ENCODE results near the gene NPHP4. TPM values are rescaled to one million over a fixed set of nuclear protein-coding genes. Genes with fewer than 3 reads are reported as not detected.

NPHP4 gene
- total RNA-seq, 1 donor, result 6.5 TPM

- DNase-seq (ENCODE audit: low read depth), result no peak
- TF ChIP-seq, protein P1, sequence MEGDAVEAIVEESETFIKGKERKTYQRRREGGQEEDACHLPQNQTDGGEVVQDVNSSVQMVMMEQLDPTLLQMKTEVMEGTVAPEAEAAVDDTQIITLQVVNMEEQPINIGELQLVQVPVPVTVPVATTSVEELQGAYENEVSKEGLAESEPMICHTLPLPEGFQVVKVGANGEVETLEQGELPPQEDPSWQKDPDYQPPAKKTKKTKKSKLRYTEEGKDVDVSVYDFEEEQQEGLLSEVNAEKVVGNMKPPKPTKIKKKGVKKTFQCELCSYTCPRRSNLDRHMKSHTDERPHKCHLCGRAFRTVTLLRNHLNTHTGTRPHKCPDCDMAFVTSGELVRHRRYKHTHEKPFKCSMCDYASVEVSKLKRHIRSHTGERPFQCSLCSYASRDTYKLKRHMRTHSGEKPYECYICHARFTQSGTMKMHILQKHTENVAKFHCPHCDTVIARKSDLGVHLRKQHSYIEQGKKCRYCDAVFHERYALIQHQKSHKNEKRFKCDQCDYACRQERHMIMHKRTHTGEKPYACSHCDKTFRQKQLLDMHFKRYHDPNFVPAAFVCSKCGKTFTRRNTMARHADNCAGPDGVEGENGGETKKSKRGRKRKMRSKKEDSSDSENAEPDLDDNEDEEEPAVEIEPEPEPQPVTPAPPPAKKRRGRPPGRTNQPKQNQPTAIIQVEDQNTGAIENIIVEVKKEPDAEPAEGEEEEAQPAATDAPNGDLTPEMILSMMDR (IDR thresholded peaks at IDR 0.05; ENCODE audit: insufficient read depth, low read depth, low read length), result no peak
Measured at GRCh38 chr1:5885471-5886139, 106.6 kb downstream of the NPHP4 start.

GRCh38 chr1:5884110-5884509, 108.1 kb downstream of the NPHP4 start:
- TF ChIP-seq, protein P1 (IDR thresholded peaks at IDR 0.05; ENCODE audit: insufficient read depth, low read depth, low read length), result no peak
- no peak for DNase-seq (ENCODE audit: low read depth)
- no peak overlapping the region for H3K4me3 ChIP-seq (ENCODE audit: low read depth, low read length)

More at GRCh38 chr1:5885471-5886139, 106.6 kb downstream of the NPHP4 start:
- H3K4me3 ChIP-seq (ENCODE audit: low read depth, low read length), result no peak overlapping the region

- TF ChIP-seq, protein P1 (IDR thresholded peaks at IDR 0.05; ENCODE audit: insufficient read depth, low read depth, low read length), result no peak
- no peak overlapping the region for H3K4me3 ChIP-seq (ENCODE audit: low read depth, low read length)
- no peak for DNase-seq (ENCODE audit: low read depth)
Measured at GRCh38 chr1:5883129-5884048, 108.8 kb downstream of the NPHP4 start.

- DNase-seq (ENCODE audit: low read depth), result no peak
- no peak overlapping the region for H3K4me3 ChIP-seq (ENCODE audit: low read depth, low read length)
- TF ChIP-seq, protein P1 (IDR thresholded peaks at IDR 0.05; ENCODE audit: insufficient read depth, low read depth, low read length), result no peak
Measured at GRCh38 chr1:5882367-5883128, 109.7 kb downstream of the NPHP4 start.

GRCh38 chr1:5881526-5882222, 110.6 kb downstream of the NPHP4 start:
- no peak overlapping the region for H3K4me3 ChIP-seq (ENCODE audit: low read depth, low read length)
- DNase-seq (ENCODE audit: low read depth), result no peak
- TF ChIP-seq, protein P1 (IDR thresholded peaks at IDR 0.05; ENCODE audit: insufficient read depth, low read depth, low read length), result no peak

Measured in fibroblast of villous mesenchyme (primary cell).